Activated gamma-delta T cell treated with anti-CD3 and anti-CD28 coated beads, Interleukin-2, amount 50 U/mL, for 16 hours (primary cell): ENCODE data around the gene C10orf88.
"Not testable (repeated sequence)": the region's sequence is repeated elsewhere in the genome, so short reads cannot be mapped to it uniquely, and the experiment has no call there.

Source experiments
- DNase-seq: peaks from one replicate; pipeline ENCODE4 v3.0.0-alpha.2; 2020; ENCODE audit warnings: low read depth

The C10orf88 gene

GRCh38 chr10:122962405-122962804 lies 8.4 kb upstream of the C10orf88 start:
- DNase-seq, result no peak

GRCh38 chr10:122957474-122957873 lies 3.4 kb upstream of the C10orf88 start:
- DNase-seq, result no peak

- no peak for DNase-seq
These were observed 1.9 kb upstream of the C10orf88 start for GRCh38 chr10:122955892-122956291.

- DNase-seq, result no peak
These were observed 664 bp upstream of the C10orf88 start for GRCh38 chr10:122954731-122955050.

- no peak for DNase-seq
These were observed 4.7 kb downstream of the C10orf88 start for GRCh38 chr10:122949296-122949695.

- no peak for DNase-seq
These were observed 14.0 kb downstream of the C10orf88 start for GRCh38 chr10:122939856-122940543.

- no peak for DNase-seq
These were observed 14.7 kb downstream of the C10orf88 start for GRCh38 chr10:122939133-122939855.

- DNase-seq, result no peak
These were observed 22.7 kb downstream of the C10orf88 start for GRCh38 chr10:122931088-122931906.

GRCh38 chr10:122930140-122930539 lies 23.9 kb downstream of the C10orf88 start:
- no peak for DNase-seq

- DNase-seq, result no peak
These were observed 38.3 kb downstream of the C10orf88 start for GRCh38 chr10:122915700-122916099.

GRCh38 chr10:122911889-122912484 lies 42.0 kb downstream of the C10orf88 start:
- no peak for DNase-seq

GRCh38 chr10:122910310-122910709 lies 43.7 kb downstream of the C10orf88 start, which contains the start of gene FAM24A:
FAM24A (plus strand) TSS chr10:122910610; CDS start chr10:122911635, 1,025 bp downstream.
- DNase-seq, result no peak

- not testable (repeated sequence) for DNase-seq
These were observed 50.2 kb downstream of the C10orf88 start for GRCh38 chr10:122903861-122904260.

GRCh38 chr10:122894261-122894944 lies 59.6 kb downstream of the C10orf88 start:
- no peak for DNase-seq

- DNase-seq, result no peak
These were observed 69.9 kb downstream of the C10orf88 start for GRCh38 chr10:122884166-122884565.

GRCh38 chr10:122882766-122883165 lies 71.3 kb downstream of the C10orf88 start:
- DNase-seq, result no peak
